ENCODE data around the gene MTERF4. TPM values are rescaled to one million over a fixed set of nuclear protein-coding genes. Genes with fewer than 3 reads are reported as not detected.

MTERF4 gene
- polyA plus RNA-seq, 2 of the 4 experiments (the other 2 are of a cell fraction), result 44.9 to 47.1 TPM

- CTCF ChIA-PET, result interaction anchor here (1.0 to 2.1 kb wide), 2 partner anchors 8 to 14 kb away, joined by 5 read pairs; no protein-coding TSS in a partner anchor
- Histone ChIP-seq H3K9me3 (no peaks in the 10 kb centered on the region), H3K4me2 (no peak overlapping the region), H3K4me1 (no peaks in the 10 kb centered on the region), H3K4me3 (no peak overlapping the region), H3K27ac (no peak overlapping the region)
- ATAC-seq (no peak), DNase-seq (ENCODE audit: low read depth in 1 of 2, low spot score in 1 of 2) (no peak), FAIRE-seq (no peak)
- TF ChIP-seq RCOR1 (IDR thresholded peaks at IDR 0.05; ENCODE audit: low read depth, low read length) (no peak), ESRRA (IDR thresholded peaks at IDR 0.05; ENCODE audit: borderline replicate concordance, low read length) (no peak), RAD21 (conservative IDR thresholded peaks at IDR 0.05 in 1 of 2, IDR thresholded peaks at IDR 0.05 in 1 of 2) (no peak), ELK1 (IDR thresholded peaks at IDR 0.05; ENCODE audit: low read depth, low read length) (no peak), HEYL (CRISPR knock-in tag; IDR thresholded peaks at IDR 0.05) (no peak), RNF2 (IDR thresholded peaks at IDR 0.05; ENCODE audit: borderline replicate concordance, low read depth) (no peak), BHLHE40 (IDR thresholded peaks at IDR 0.05; ENCODE audit: low read depth, low read length) (no peak), EHF (CRISPR knock-in tag; IDR thresholded peaks at IDR 0.05) (no peak), HMGXB4 (CRISPR knock-in tag; IDR thresholded peaks at IDR 0.05; ENCODE audit: borderline replicate concordance) (no peak), HOXB13 (CRISPR knock-in tag; IDR thresholded peaks at IDR 0.05; ENCODE audit: low read depth) (no peak), ZC3H11A (IDR thresholded peaks at IDR 0.05) (no peak)
- POLR2A ChIA-PET, result no interaction called here
- WGBS (ENCODE audit: missing lambda C conversion rate), result 94% methylated on average over 20 of the region's 23 CpGs
Observed at GRCh38 chr2:241064802-241065354, 37.2 kb downstream of the MTERF4 start.

- Histone ChIP-seq H3K4me1 (no peaks in the 10 kb centered on the region), H3K27ac (peak overlapping the region in 1 of 2 experiments; percentile 49; a peak in 2 of 6 replicates), H3K4me2 (peak overlapping the region; percentile 58), H3K9me3 (no peaks in the 10 kb centered on the region), H3K4me3 (0 out of 3 replicates have a peak overlapping the region, but pooled peaks have one; percentile 13)
- ChIA-PET CTCF (interaction anchor here (1.0 to 2.1 kb wide), 2 partner anchors 9 to 14 kb away, joined by 5 read pairs; no protein-coding TSS in a partner anchor), POLR2A (no interaction called here)
- 50% methylated on average over 15 of the region's 32 CpGs for WGBS (ENCODE audit: missing lambda C conversion rate)
- no peak for TF ChIP-seq CTCF (IDR thresholded peaks at IDR 0.05)
- no peak for TF ChIP-seq NPAS2 (CRISPR knock-in tag; IDR thresholded peaks at IDR 0.05; ENCODE audit: borderline replicate concordance)
- no peak for TF ChIP-seq JUNB (IDR thresholded peaks at IDR 0.05)
- TF ChIP-seq PBX3 (IDR thresholded peaks at IDR 0.05), result peak; percentile 81
- DNase-seq (ENCODE audit: low read depth in 1 of 2, low spot score in 1 of 2) (peak; percentile 18 to 21), ATAC-seq (peak; percentile 73 to 87), FAIRE-seq (no peak)
Observed at GRCh38 chr2:241064008-241064801, 37.9 kb downstream of the MTERF4 start.
